ENCODE measurements around the gene ZFYVE9. TPM values are rescaled to one million over a fixed set of nuclear protein-coding genes. Genes with fewer than 3 reads are reported as not detected.

ZFYVE9 gene
- total RNA-seq, 1 donor from 2014 or later: 17.9 TPM

DNA sequence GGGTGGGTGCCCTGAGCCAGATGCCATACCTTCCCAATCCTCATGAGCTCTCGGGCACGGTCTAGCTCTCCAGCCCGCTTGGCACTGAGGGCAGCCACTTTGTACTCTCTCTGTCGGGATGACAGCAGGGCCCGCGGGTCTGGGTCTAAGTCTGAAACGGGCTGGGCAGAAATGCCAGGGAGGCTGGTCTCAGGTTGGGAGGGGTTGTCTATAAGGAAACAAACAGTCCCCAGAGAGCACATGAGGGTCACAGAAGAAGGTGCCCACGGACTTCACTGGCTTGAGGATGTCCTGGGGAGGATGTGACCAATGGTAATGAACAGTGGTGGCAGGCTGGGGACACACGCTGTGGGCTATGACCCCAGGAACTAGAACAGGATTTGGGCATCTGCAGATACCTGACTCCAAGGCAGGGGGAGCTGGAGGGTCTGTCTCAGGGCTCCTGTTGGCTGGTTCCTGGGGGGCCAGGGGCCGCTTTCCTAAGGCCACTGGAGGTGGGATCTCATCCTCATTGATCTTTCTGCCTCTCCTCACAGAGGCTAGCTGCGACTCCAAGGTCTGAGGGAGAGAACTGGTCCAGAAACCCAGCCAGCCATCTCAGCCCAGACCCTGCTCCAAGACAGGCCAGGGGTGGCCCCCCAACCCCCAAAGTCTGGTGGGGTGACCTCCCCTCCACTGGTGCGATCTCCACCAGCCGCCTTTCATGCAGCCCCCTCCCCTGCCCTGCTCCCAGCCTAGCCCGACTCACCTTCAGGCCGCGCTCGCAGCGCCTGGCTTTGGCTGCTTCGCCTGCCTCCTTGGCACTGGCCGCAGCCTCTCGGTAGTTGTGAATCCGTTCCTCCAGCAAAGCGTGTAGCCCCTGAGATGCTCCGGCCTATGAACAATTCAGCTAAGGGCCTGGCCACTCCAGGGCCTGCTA lies 218.0 kb downstream of the ZFYVE9 start:
- H3K9me3 ChIP-seq (replicated peaks): no peaks in the 10 kb centered on the region
- H3K27ac ChIP-seq (replicated peaks): no peak overlapping the region
- no peak overlapping the region for H3K4me3 ChIP-seq
- TF ChIP-seq, protein P1, sequence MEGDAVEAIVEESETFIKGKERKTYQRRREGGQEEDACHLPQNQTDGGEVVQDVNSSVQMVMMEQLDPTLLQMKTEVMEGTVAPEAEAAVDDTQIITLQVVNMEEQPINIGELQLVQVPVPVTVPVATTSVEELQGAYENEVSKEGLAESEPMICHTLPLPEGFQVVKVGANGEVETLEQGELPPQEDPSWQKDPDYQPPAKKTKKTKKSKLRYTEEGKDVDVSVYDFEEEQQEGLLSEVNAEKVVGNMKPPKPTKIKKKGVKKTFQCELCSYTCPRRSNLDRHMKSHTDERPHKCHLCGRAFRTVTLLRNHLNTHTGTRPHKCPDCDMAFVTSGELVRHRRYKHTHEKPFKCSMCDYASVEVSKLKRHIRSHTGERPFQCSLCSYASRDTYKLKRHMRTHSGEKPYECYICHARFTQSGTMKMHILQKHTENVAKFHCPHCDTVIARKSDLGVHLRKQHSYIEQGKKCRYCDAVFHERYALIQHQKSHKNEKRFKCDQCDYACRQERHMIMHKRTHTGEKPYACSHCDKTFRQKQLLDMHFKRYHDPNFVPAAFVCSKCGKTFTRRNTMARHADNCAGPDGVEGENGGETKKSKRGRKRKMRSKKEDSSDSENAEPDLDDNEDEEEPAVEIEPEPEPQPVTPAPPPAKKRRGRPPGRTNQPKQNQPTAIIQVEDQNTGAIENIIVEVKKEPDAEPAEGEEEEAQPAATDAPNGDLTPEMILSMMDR (IDR thresholded peaks at IDR 0.05; ENCODE audit: borderline replicate concordance): no peak
- H3K27me3 ChIP-seq (ENCODE audit: low read depth): no peaks in the 10 kb centered on the region
- no peak for DNase-seq
- intact Hi-C loops (cut with micrococcal nuclease): no loop called here
- peaks cover 81% of the 10 kb centered on the region for H3K36me3 ChIP-seq
- H3K4me1 ChIP-seq: peaks cover 16% of the 10 kb centered on the region

DNA sequence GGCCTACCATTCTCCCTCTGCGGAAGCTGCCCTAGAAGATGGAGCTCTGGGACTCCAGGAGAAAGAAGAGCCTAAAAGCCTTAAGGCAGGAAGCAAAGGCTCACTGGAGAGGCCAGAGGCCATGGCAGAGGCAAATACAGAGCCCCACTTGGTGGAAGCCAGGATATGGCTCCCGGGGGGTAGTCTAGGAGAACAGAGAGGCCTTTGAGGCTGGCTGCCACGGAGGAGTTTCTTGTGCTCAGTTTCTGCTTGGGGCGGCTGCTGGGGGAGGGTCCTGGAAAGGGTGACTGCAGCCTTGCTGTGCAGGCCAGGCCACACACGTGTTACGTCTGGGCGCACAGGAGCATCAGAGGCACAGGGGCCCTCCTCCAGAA lies 218.7 kb downstream of the ZFYVE9 start:
- DNase-seq: no peak
- no peak overlapping the region for H3K4me3 ChIP-seq
- H3K9me3 ChIP-seq (replicated peaks): no peaks in the 10 kb centered on the region
- H3K27me3 ChIP-seq (ENCODE audit: low read depth): no peaks in the 10 kb centered on the region
- peaks cover 17% of the 10 kb centered on the region for H3K4me1 ChIP-seq
- intact Hi-C loops (cut with micrococcal nuclease): no loop called here
- TF ChIP-seq, protein P1 (IDR thresholded peaks at IDR 0.05; ENCODE audit: borderline replicate concordance): no peak
- peaks cover 75% of the 10 kb centered on the region for H3K36me3 ChIP-seq
- no peak overlapping the region for H3K27ac ChIP-seq (replicated peaks)

DNA sequence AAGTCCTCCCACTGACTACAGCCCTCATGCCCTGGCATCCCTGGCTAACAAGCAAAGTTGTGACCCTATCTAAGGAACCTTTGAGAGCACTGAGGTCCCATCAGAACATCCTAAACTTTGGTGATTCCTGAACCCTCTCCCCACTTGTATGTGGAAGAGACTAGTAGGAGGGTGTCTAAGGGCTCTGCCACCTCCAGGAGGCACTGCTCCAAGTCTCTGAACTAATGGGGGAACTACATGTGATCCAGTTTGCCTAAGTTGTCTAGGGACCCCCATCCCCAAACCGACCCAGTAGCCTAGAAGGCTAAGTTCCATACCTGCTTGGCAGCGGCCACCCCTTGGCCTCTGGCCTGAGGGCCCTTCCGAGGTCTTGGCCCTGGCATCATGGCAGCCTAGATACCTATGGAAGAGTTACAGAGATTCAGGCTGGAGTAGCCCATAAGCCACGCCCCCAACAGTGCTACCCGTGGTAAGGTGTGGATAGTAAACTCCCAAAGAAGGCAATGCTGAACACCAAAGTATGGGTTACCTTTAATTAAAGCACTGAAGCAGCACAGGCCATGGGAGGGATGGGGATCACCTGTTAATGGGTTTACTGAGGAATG lies 222.4 kb downstream of the ZFYVE9 start:
- DNase-seq: no peak
- peaks cover 37% of the 10 kb centered on the region for H3K36me3 ChIP-seq

DNA sequence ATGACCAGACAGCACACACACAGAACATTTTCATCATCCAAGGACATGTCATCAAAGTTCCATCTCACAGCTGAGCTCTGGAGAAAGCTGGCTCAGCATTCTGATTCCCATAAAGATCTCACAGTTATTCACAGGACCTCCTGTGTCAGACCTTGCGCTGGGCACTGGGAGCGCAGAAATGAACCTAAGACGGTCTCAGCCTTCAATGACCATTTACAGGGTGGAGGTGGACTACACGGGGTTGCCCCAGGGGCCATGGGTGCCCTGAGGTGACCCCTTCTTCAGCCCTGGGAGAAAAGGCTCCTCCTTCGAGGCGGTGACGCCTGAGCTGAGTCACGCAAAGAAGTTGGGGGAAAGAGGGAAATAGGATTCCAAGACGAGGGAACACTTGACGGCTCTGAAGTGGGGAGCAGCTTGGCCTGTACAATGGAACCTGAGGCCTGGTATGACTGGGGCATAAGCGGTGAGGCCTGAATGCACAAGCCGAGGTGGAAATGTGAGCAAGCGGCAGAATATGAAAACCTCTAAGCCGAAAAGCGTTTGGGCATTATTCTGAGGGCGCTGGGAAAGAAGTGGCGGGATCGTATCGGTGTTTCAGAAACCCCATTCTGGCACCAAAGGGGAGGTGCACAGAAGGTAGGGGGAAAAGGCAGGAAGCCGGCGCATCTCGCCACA lies 223.3 kb downstream of the ZFYVE9 start:
- peak; percentile 52 for DNase-seq
- peak overlapping the region; percentile 99 for H3K4me3 ChIP-seq
- H3K27ac ChIP-seq (replicated peaks): peak overlapping the region; percentile 94
- H3K4me1 ChIP-seq: peaks cover 26% of the 10 kb centered on the region
- H3K27me3 ChIP-seq (ENCODE audit: low read depth): no peaks in the 10 kb centered on the region
- H3K36me3 ChIP-seq: peaks cover 28% of the 10 kb centered on the region
- H3K9me3 ChIP-seq (replicated peaks): no peaks in the 10 kb centered on the region
- TF ChIP-seq, protein P1 (IDR thresholded peaks at IDR 0.05; ENCODE audit: borderline replicate concordance): no peak
- intact Hi-C loops (cut with micrococcal nuclease): no loop called here

More for the DNA sequence above, 222.4 kb downstream of the ZFYVE9 start:
- Histone ChIP-seq H3K27me3 (ENCODE audit: low read depth) (no peaks in the 10 kb centered on the region), H3K4me3 (peak overlapping the region; percentile 99), H3K27ac (replicated peaks) (peak overlapping the region; percentile 94), H3K4me1 (peaks cover 26% of the 10 kb centered on the region), H3K9me3 (replicated peaks) (no peaks in the 10 kb centered on the region)
- TF ChIP-seq, protein P1 (IDR thresholded peaks at IDR 0.05; ENCODE audit: borderline replicate concordance): no peak
- intact Hi-C loops (cut with micrococcal nuclease): no loop called here

DNA sequence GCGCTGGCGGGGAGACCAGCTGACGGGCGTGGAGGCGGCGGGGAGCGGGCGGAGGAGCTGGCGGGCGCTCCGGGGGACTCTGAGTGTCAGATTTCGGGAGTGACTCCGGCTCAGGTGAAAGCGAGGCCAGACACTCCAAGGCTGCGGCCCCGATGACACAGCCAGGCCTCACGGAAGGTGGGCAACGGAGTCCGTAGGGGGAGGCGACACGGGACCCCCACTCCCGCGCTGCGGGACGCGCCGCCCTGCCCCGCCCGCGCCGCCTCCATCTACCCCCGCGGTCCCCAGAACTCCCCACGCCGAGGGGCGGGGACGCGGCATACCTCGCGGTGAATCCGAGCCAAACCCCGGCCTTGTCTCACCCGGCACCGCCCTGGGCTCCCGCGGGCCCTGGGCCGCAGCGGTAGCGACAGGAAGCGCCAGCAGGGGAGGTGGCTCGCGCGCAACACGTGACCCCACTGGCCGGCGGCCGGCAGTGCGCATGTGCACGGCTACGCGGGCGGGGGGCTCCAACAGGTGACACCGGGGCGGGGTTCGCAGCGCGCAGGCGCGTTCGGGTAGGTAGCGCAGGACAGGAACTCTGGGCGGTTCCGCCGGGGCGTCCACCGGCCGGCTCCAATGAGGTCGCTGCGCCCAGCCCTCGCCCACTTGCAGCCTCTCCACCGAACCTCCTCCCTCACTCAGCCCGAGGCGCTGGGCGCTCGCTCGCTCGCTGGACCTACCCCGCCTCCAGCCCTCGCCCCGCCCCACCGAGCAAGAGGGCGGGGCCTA lies 224.0 kb downstream of the ZFYVE9 start, which contains the start of gene CC2D1B:
Gene CC2D1B (minus strand): TSS at position 460 of the 771 bp plus-strand sequence. CDS start 1,585 bp downstream, outside the sequence.
- TF ChIP-seq, protein P1 (IDR thresholded peaks at IDR 0.05; ENCODE audit: borderline replicate concordance): peak; percentile 47
- Histone ChIP-seq H3K27ac (replicated peaks) (peak within 1 kb of the TSS; percentile 94), H3K4me3 (peak within 1 kb of the TSS; percentile 99), H3K36me3 (peaks cover 21% of the 10 kb centered on the region), H3K27me3 (ENCODE audit: low read depth) (no peaks in the 10 kb centered on the region), H3K9me3 (replicated peaks) (no peaks in the 10 kb centered on the region), H3K4me1 (peaks cover 26% of the 10 kb centered on the region)
- intact Hi-C loops (cut with micrococcal nuclease): no loop called here
- DNase-seq: peak; percentile 98

Data from left ventricle myocardium inferior (tissue), 1 donor.